ENCODE measurements around the gene ELAVL4.

The ELAVL4 gene

GRCh38 chr1:50111503-50111902, 2.8 kb downstream of the ELAVL4 start:
- DNase-seq: no peak
- Histone ChIP-seq H3K4ac (ENCODE audit: low read depth, low read length) (no peak overlapping the region), H3K4me1 (ENCODE audit: control insufficient read depth in 1 of 2, insufficient read depth in 2 of 2, low read length in 2 of 2) (no peaks in the 10 kb centered on the region), H3K27ac (ENCODE audit: low read depth, low read length) (no peak overlapping the region), H2AFZ (ENCODE audit: insufficient read depth, low read length, poor library complexity) (no peak overlapping the region), H2BK12ac (ENCODE audit: low read length) (no peak overlapping the region), H4K91ac (ENCODE audit: low read depth, low read length) (no peak overlapping the region), H3K79me2 (ENCODE audit: control insufficient read depth, insufficient read depth, low read length, poor library complexity) (no peaks in the 10 kb centered on the region), H3K4me2 (ENCODE audit: low read length) (no peak overlapping the region), H3K36me3 (ENCODE audit: control insufficient read depth in 1 of 2, insufficient read depth in 2 of 2, low read length in 2 of 2) (no peaks in the 10 kb centered on the region), H2AK5ac (ENCODE audit: low read length) (no peak overlapping the region), H3K27me3 (ENCODE audit: insufficient read depth, low read length) (no peaks in the 10 kb centered on the region), H4K8ac (ENCODE audit: low read depth, low read length) (no peak overlapping the region), H2BK5ac (ENCODE audit: low read depth, low read length, poor library complexity) (no peak overlapping the region), H3K23ac (ENCODE audit: low read length) (no peak overlapping the region), H2BK120ac (ENCODE audit: insufficient read depth, low read length, poor library complexity) (no peak overlapping the region), H3K9me3 (ENCODE audit: insufficient read depth, low read depth, low read length) (no peaks in the 10 kb centered on the region), H3K18ac (ENCODE audit: low read length) (no peak overlapping the region), H3K14ac (ENCODE audit: low read length) (no peak overlapping the region), H4K12ac (ENCODE audit: low read depth, low read length) (no peak overlapping the region), H3K79me1 (ENCODE audit: low read length) (no peaks in the 10 kb centered on the region), H3K9ac (ENCODE audit: low read length) (no peak overlapping the region), H3K4me3 (ENCODE audit: low read depth, low read length) (no peak overlapping the region)
- no CpG with 5 or more reads among the region's 3 CpGs for WGBS (ENCODE audit: extremely low coverage, insufficient coverage, insufficient read length)

GRCh38 chr1:50112193-50112592, 3.5 kb downstream of the ELAVL4 start:
- DNase-seq: no peak
- Histone ChIP-seq H4K8ac (ENCODE audit: low read depth, low read length) (no peak overlapping the region), H3K79me1 (ENCODE audit: low read length) (no peaks in the 10 kb centered on the region), H3K4ac (ENCODE audit: low read depth, low read length) (no peak overlapping the region), H3K4me1 (ENCODE audit: control insufficient read depth in 1 of 2, insufficient read depth in 2 of 2, low read length in 2 of 2) (no peaks in the 10 kb centered on the region), H3K4me2 (ENCODE audit: low read length) (no peak overlapping the region), H4K12ac (ENCODE audit: low read depth, low read length) (no peak overlapping the region), H2AK5ac (ENCODE audit: low read length) (no peak overlapping the region), H2AFZ (ENCODE audit: insufficient read depth, low read length, poor library complexity) (no peak overlapping the region), H3K14ac (ENCODE audit: low read length) (no peak overlapping the region), H3K9ac (ENCODE audit: low read length) (no peak overlapping the region), H2BK5ac (ENCODE audit: low read depth, low read length, poor library complexity) (no peak overlapping the region), H3K36me3 (ENCODE audit: control insufficient read depth in 1 of 2, insufficient read depth in 2 of 2, low read length in 2 of 2) (no peaks in the 10 kb centered on the region), H2BK12ac (ENCODE audit: low read length) (no peak overlapping the region), H3K23ac (ENCODE audit: low read length) (no peak overlapping the region), H3K18ac (ENCODE audit: low read length) (no peak overlapping the region), H3K4me3 (ENCODE audit: low read depth, low read length) (no peak overlapping the region), H2BK120ac (ENCODE audit: insufficient read depth, low read length, poor library complexity) (no peak overlapping the region), H3K27me3 (ENCODE audit: insufficient read depth, low read length) (no peaks in the 10 kb centered on the region), H3K79me2 (ENCODE audit: control insufficient read depth, insufficient read depth, low read length, poor library complexity) (no peaks in the 10 kb centered on the region), H3K27ac (ENCODE audit: low read depth, low read length) (no peak overlapping the region), H4K91ac (ENCODE audit: low read depth, low read length) (no peak overlapping the region), H3K9me3 (ENCODE audit: insufficient read depth, low read depth, low read length) (no peaks in the 10 kb centered on the region)
- no CpG with 5 or more reads among the region's 3 CpGs for WGBS (ENCODE audit: extremely low coverage, insufficient coverage, insufficient read length)

- H2BK5ac ChIP-seq (ENCODE audit: low read depth, low read length, poor library complexity): no peak overlapping the region
- no peaks in the 10 kb centered on the region for H3K9me3 ChIP-seq (ENCODE audit: insufficient read depth, low read depth, low read length)
- no peaks in the 10 kb centered on the region for H3K27me3 ChIP-seq (ENCODE audit: insufficient read depth, low read length)
- H3K4me3 ChIP-seq (ENCODE audit: low read depth, low read length): no peak overlapping the region
- H3K4me1 ChIP-seq (ENCODE audit: control insufficient read depth in 1 of 2, insufficient read depth in 2 of 2, low read length in 2 of 2): no peaks in the 10 kb centered on the region
- H4K91ac ChIP-seq (ENCODE audit: low read depth, low read length): no peak overlapping the region
- no peak overlapping the region for H3K4me2 ChIP-seq (ENCODE audit: low read length)
- no peak overlapping the region for H3K23ac ChIP-seq (ENCODE audit: low read length)
- no peak overlapping the region for H3K4ac ChIP-seq (ENCODE audit: low read depth, low read length)
- H3K18ac ChIP-seq (ENCODE audit: low read length): no peak overlapping the region
- no peak overlapping the region for H2AFZ ChIP-seq (ENCODE audit: insufficient read depth, low read length, poor library complexity)
- H2AK5ac ChIP-seq (ENCODE audit: low read length): no peak overlapping the region
- no peak for DNase-seq
- no peak overlapping the region for H4K8ac ChIP-seq (ENCODE audit: low read depth, low read length)
- no peaks in the 10 kb centered on the region for H3K36me3 ChIP-seq (ENCODE audit: control insufficient read depth in 1 of 2, insufficient read depth in 2 of 2, low read length in 2 of 2)
- H4K12ac ChIP-seq (ENCODE audit: low read depth, low read length): no peak overlapping the region
- H3K9ac ChIP-seq (ENCODE audit: low read length): no peak overlapping the region
- no peaks in the 10 kb centered on the region for H3K79me2 ChIP-seq (ENCODE audit: control insufficient read depth, insufficient read depth, low read length, poor library complexity)
- H2BK120ac ChIP-seq (ENCODE audit: insufficient read depth, low read length, poor library complexity): no peak overlapping the region
- no peaks in the 10 kb centered on the region for H3K79me1 ChIP-seq (ENCODE audit: low read length)
- no peak overlapping the region for H2BK12ac ChIP-seq (ENCODE audit: low read length)
- H3K14ac ChIP-seq (ENCODE audit: low read length): no peak overlapping the region
- no peak overlapping the region for H3K27ac ChIP-seq (ENCODE audit: low read depth, low read length)
Observed at GRCh38 chr1:50123071-50123470, 14.4 kb downstream of the ELAVL4 start.

GRCh38 chr1:50126927-50127715, 18.4 kb downstream of the ELAVL4 start:
- Histone ChIP-seq H3K4me2 (ENCODE audit: low read length) (no peak overlapping the region), H3K79me1 (ENCODE audit: low read length) (no peaks in the 10 kb centered on the region), H3K18ac (ENCODE audit: low read length) (no peak overlapping the region), H2BK12ac (ENCODE audit: low read length) (no peak overlapping the region), H3K27ac (ENCODE audit: low read depth, low read length) (no peak overlapping the region), H3K9me3 (ENCODE audit: insufficient read depth, low read depth, low read length) (no peaks in the 10 kb centered on the region), H2AK5ac (ENCODE audit: low read length) (no peak overlapping the region), H4K91ac (ENCODE audit: low read depth, low read length) (no peak overlapping the region), H4K8ac (ENCODE audit: low read depth, low read length) (no peak overlapping the region), H3K4ac (ENCODE audit: low read depth, low read length) (no peak overlapping the region), H2BK120ac (ENCODE audit: insufficient read depth, low read length, poor library complexity) (no peak overlapping the region), H3K4me3 (ENCODE audit: low read depth, low read length) (no peak overlapping the region), H3K36me3 (ENCODE audit: control insufficient read depth in 1 of 2, insufficient read depth in 2 of 2, low read length in 2 of 2) (no peaks in the 10 kb centered on the region), H3K79me2 (ENCODE audit: control insufficient read depth, insufficient read depth, low read length, poor library complexity) (no peaks in the 10 kb centered on the region), H3K9ac (ENCODE audit: low read length) (no peak overlapping the region), H2BK5ac (ENCODE audit: low read depth, low read length, poor library complexity) (no peak overlapping the region), H2AFZ (ENCODE audit: insufficient read depth, low read length, poor library complexity) (no peak overlapping the region), H3K14ac (ENCODE audit: low read length) (no peak overlapping the region), H3K27me3 (ENCODE audit: insufficient read depth, low read length) (no peaks in the 10 kb centered on the region), H3K23ac (ENCODE audit: low read length) (peak overlapping the region; percentile 75), H3K4me1 (ENCODE audit: control insufficient read depth in 1 of 2, insufficient read depth in 2 of 2, low read length in 2 of 2) (no peaks in the 10 kb centered on the region), H4K12ac (ENCODE audit: low read depth, low read length) (no peak overlapping the region)
- WGBS (ENCODE audit: extremely low coverage, insufficient coverage, insufficient read length): no CpG with 5 or more reads among the region's 5 CpGs
- DNase-seq: peak; percentile 53 to 76

Measured in trophoblast cell (in vitro differentiated cells and primary cell).